ENCODE data around the gene SLC25A5. TPM values are rescaled to one million over a fixed set of nuclear protein-coding genes. Genes with fewer than 3 reads are reported as not detected.

SLC25A5 gene
- total RNA-seq, 1 experiment from 2014 or later: 454 TPM

GRCh38 chrX:119459181-119459580 is 9.1 kb upstream of the SLC25A5 start:
- H4K8ac ChIP-seq (replicated peaks; ENCODE audit: insufficient read length, low read depth, low read length): no peak overlapping the region
- no peak overlapping the region for H3K23ac ChIP-seq (ENCODE audit: insufficient read length, low read depth, low read length)
- DNase-seq: no peak
- no peaks in the 10 kb centered on the region for H3K27me3 ChIP-seq (ENCODE audit: insufficient read depth, low read length)
- no peak overlapping the region for H2AFZ ChIP-seq (ENCODE audit: low read length)
- WGBS (ENCODE audit: extremely low coverage, insufficient read length, low lambda C conversion rate): no CpG with 5 or more reads among the region's 4 CpGs
- H3K18ac ChIP-seq (ENCODE audit: insufficient read length, low read depth, low read length): no peak overlapping the region
- no peak overlapping the region for H2BK5ac ChIP-seq (ENCODE audit: insufficient read length, low read length)
- no peaks in the 10 kb centered on the region for H3K4me1 ChIP-seq (ENCODE audit: insufficient read depth, low read length)
- H4K20me1 ChIP-seq (ENCODE audit: control insufficient read depth, insufficient read depth, insufficient read length): no peaks in the 10 kb centered on the region
- Mint-ChIP-seq H3K4me3 (no peak overlapping the region), H3K27me3 (ENCODE audit: low read depth) (no peaks in the 10 kb centered on the region; the same call in 1 of the 2 replicates), H3K9me3 (peaks cover 61% of the 10 kb centered on the region in 2 experiments), H3K4me1 (0 out of 4 replicates have a peak, but pooled peaks cover 0 to 3% of the 10 kb centered on the region in 2 experiments), H3K36me3 (ENCODE audit: insufficient read depth in 1 of 3, low read depth in 3 of 3) (peaks cover 5 to 23% (median 6%) of the 10 kb centered on the region in 3 experiments; a peak in 6 of 7 replicates), H3K27ac (no peak overlapping the region)
- no peak overlapping the region for H2BK12ac ChIP-seq (ENCODE audit: insufficient read length, low read depth, low read length)
- H2BK120ac ChIP-seq (ENCODE audit: low read depth, low read length, poor library complexity, severe bottlenecking): no peak overlapping the region
- H3K9ac ChIP-seq (ENCODE audit: extremely low read depth, insufficient read length, low read length): no peak overlapping the region
- H3K23me2 ChIP-seq (ENCODE audit: insufficient read length, low read depth, low read length, poor library complexity, severe bottlenecking): no peaks in the 10 kb centered on the region
- H3K9me3 ChIP-seq (ENCODE audit: control insufficient read depth, low read depth, low read length): peaks cover 18% of the 10 kb centered on the region
- H3K4ac ChIP-seq (ENCODE audit: low read depth, low read length): no peak overlapping the region
- H2BK15ac ChIP-seq (ENCODE audit: low read depth, low read length): no peak overlapping the region
- no peaks in the 10 kb centered on the region for H3K79me2 ChIP-seq (ENCODE audit: insufficient read depth, low read length)
- H2BK20ac ChIP-seq (ENCODE audit: low read depth, low read length, poor library complexity, severe bottlenecking): no peak overlapping the region
- H3K79me1 ChIP-seq (ENCODE audit: insufficient read depth, low read depth, low read length, poor library complexity, severe bottlenecking): no peaks in the 10 kb centered on the region
- no peak overlapping the region for H3K56ac ChIP-seq (ENCODE audit: insufficient read length, low read depth, low read length)
- no peak overlapping the region for H3K14ac ChIP-seq (ENCODE audit: insufficient read depth, low read length)
- H3K27ac ChIP-seq (ENCODE audit: insufficient read length, low read depth, low read length): no peak overlapping the region
- H4K5ac ChIP-seq (ENCODE audit: insufficient read length, low read depth, low read length): no peak overlapping the region
- no peak overlapping the region for H3K4me2 ChIP-seq (ENCODE audit: insufficient read depth, insufficient read length, low read length)
- no peak for TF ChIP-seq CTCF (conservative IDR thresholded peaks at IDR 0.05)
- H4K91ac ChIP-seq (ENCODE audit: insufficient read length, low read depth, low read length): no peak overlapping the region
- H2AK5ac ChIP-seq (ENCODE audit: insufficient read length, low read length): no peak overlapping the region
- no peak overlapping the region for H3T11ph ChIP-seq (ENCODE audit: low read length)
